Glomerular visceral epithelial cell (primary cell): ENCODE measurements around the gene DMXL2.
A peak's percentile ranks its signal among the peaks of the same experiment; 100 is the strongest.
"Not testable (repeated sequence)": the region's sequence is repeated elsewhere in the genome, so short reads cannot be mapped to it uniquely, and the experiment has no call there.

Experiments
- DNase-seq: peaks from one replicate; pipeline ENCODE4 v3.0.0-alpha.2; 2016; ENCODE audit errors: extremely low spot score

Gene DMXL2, protein sequence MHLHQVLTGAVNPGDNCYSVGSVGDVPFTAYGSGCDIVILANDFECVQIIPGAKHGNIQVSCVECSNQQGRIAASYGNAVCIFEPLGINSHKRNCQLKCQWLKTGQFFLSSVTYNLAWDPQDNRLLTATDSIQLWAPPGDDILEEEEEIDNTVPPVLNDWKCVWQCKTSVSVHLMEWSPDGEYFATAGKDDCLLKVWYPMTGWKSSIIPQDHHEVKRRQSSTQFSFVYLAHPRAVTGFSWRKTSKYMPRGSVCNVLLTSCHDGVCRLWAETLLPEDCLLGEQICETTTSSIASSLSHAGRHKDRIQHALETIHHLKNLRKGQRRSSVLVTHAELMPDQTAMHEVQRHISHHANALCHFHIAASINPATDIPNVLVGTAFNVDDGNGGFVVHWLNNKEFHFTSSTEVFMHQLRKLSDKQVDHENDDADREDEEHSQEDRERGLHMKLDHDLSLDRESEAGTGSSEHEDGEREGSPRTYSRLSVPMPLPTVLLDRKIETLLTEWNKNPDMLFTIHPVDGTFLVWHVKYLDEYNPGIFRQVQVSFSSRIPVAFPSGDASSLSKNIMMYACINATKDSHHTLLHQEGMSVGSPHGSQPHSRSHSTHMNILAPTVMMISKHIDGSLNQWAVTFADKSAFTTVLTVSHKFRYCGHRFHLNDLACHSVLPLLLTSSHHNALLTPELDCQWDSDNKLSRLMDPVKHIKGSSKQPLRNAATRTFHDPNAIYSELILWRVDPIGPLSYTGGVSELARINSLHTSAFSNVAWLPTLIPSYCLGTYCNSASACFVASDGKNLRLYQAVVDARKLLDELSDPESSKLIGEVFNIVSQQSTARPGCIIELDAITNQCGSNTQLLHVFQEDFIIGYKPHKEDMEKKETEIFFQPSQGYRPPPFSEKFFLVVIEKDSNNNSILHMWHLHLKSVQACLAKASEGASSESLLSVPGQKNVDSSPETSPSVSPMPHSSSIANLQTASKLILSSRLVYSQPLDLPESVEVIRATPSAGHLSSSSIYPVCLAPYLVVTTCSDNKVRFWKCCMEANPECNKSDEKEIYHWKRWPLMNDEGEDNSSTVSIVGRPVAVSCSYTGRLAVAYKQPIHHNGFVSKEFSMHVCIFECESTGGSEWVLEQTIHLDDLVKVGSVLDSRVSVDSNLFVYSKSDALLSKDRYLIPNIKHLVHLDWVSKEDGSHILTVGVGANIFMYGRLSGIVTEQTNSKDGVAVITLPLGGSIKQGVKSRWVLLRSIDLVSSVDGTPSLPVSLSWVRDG (N-terminal part only)

GRCh38 chr15:51622604-51623370, at the start of gene DMXL2:
Gene DMXL2 (minus strand): TSS chr15:51622771. CDS start chr15:51622545, 226 bp downstream.
- DNase-seq = peak; percentile 90

DNA sequence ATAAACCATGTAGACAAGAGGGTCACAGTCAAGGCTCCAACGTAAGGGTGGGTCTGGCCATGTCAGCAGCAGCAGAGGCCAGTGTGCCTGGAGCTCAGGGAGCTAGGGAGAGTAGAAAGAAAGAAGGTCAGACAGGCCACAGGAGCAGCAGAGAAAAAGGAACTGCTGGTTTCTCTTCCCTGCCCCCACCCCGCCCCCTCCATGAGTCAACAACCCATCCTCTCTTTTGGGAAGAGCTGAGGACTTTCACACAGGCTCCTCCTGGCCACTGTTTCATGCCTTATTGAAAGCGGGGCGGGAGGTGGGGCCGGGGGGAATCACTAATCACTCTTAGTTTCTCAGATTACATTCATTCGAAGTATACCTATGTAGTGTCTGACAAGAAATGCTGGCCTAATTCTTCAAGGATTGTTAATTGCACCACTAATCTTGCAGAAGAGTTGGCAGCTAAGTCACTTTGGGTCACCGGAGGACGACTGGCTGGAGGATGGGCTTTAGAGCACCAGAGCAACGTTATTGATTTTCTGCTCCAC, 49.6 kb upstream of the DMXL2 start:
- no peak for DNase-seq

GRCh38 chr15:51669381-51669780, 46.8 kb upstream of the DMXL2 start:
- DNase-seq = no peak

DNA sequence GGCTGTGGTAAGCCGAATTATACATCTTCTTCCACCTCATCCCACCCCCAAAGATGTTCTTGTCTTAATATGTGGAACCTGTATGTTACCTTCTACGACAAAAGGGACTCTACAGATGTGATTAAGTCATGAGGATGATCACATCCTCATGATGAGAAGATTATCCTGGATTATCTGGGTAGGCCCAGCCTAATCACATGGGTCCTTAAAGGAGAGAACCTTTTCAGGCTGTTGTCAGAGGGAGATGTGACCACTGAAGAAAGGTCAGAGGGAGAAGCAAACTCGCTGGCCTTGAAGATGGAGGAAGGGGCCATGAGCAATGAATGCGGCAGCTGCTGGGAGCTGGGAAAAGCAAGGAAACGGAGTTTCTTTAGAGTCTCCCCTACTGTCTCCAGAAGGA, 45.9 kb upstream of the DMXL2 start:
- no peak for DNase-seq

DNA sequence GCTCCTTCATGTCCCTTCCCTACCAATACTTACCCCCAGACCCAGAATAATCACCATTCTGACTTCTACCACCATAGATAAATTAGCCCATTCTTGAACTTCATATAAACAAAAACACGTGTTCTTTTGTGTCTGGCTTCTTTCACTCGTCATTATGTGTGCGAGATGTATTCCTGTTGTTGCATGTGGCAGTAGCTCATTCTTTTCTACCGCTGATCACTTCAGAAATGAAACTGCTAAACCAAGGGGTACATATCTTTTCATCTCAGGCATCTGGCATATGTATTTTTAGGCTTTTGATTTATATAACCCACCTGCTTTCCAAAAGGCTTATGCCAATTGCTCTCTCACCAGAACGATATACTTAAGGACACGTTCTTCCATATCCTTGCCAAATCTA, 44.9 kb upstream of the DMXL2 start:
- DNase-seq = no peak

DNA sequence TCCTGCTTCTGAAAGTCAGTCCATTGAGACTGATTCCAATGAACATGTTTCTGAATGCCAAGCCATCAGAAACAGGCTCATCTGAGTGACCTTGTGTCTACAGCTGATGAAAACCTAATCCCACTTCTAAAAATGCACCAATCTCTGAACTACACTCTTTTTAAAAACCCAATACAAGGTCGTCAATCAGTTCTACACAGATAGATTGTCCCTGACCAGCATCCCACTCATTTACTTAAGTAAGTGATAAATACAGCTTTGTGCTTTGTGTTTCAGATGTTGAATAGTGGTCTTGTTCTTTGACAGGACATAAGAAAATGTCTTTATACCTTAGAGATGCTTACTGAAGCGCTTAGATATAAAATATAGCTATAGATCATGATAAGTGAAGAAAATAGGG, 38.5 kb upstream of the DMXL2 start:
- no peak for DNase-seq

GRCh38 chr15:51658664-51659063, 36.1 kb upstream of the DMXL2 start:
- no peak for DNase-seq

DNA sequence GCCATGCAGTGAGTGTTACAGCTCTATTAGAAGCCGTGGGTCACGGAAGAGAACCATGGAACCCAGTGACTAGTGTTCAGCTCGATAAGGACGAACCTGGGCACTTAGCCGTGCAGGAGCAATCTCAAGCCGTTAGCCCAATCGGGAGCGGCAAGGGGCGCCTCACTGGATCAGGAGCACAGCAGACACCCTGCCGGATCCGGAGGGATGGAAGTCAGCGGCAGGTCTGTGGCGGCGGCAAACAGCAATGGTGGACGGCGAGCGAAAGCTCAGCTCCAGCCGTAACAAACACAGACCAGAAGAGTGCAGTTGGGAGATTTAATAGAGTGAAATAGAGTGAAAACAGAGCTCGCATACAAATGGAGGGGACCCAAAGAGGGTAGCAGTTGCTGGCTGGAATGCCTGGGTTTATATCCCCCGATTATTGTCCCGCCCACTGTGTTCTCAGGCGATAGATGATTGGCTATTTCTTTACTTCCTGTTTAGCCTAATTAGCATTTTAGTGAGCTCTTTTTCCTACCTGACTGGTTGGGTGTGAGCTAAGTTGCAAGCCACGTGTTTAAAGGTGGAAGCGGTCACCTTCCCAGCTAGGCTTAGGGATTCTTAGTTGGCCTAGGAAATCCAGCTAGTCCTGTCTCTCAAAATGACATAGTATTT, 33.0 kb upstream of the DMXL2 start:
- not testable (repeated sequence) for DNase-seq

DNA sequence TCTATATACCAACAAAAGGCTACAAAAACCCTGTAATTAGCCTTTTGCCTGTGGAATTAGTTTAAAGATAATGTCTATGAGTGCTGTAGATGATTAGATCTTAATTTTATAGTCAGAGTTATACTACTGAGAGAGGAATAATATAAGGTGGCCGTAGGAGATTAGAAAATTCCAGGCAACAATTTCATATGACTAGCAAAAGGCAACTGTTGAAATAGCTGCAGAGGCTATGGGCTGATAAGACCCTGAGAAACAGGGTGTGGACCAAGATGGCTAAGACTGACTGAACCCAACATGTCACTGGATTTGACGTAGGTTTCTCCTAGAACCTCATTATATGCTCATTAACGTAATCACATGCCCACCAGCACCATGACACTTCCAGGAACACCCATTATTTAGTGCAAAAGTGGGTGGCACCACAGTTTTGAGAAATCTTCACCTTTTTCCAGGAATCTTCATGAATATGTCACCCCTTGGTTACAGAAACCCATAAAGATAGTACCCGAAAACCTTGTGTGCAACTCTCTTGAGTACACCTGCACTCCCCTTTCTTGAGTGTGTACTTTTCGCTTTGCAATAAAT, 29.6 kb upstream of the DMXL2 start:
- no peak for DNase-seq

- peak; percentile 69 for DNase-seq
These were observed 27.3 kb upstream of the DMXL2 start for GRCh38 chr15:51649659-51650521.

GRCh38 chr15:51648643-51649042, 26.1 kb upstream of the DMXL2 start:
- DNase-seq = not testable (repeated sequence)

DNA sequence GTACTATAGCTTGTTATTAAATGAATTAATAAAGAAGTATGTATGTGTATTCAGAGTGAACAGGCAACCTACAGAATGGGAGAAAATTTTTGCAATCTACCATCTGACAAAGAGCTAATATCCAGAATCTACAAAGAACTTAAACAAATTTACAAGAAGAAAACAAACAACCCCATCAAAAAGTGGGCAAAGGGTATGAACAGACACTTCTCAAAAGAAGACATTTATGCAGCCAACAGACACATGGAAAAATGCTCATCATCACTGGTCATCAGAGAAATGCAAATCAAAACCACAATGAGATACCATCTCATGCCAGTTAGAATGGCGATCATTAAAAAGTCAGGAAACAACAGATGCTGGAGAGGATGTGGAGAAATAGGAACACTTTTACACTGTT, 25.5 kb upstream of the DMXL2 start:
- DNase-seq = not testable (repeated sequence)

- DNase-seq = peak; percentile 81
These were observed 24.6 kb upstream of the DMXL2 start for GRCh38 chr15:51647128-51647562.

DNA sequence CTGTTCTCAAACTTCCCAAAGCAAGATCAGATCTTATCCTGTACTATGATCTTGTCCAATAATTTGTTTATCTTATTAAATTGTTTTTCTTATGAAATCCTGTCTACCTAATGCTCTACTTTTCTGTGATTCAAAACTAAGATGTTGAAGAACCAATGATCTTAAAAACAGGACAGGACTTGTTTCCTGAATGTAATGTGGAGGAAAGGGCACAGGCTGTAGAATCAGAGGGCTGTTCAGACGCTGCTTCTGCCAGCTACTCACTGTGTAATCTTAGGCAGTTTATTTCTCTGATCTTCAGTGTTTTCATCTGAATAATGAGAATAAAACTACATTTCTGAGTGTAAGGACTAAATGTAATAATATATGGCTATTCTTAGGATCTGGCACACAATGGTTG, 20.1 kb upstream of the DMXL2 start:
- DNase-seq = no peak

GRCh38 chr15:51641490-51642130, 19.0 kb upstream of the DMXL2 start:
- DNase-seq = no peak

- DNase-seq = no peak
These were observed 12.1 kb upstream of the DMXL2 start for GRCh38 chr15:51634591-51635198.

- DNase-seq = no peak
These were observed 7.0 kb upstream of the DMXL2 start for GRCh38 chr15:51629612-51630011.

DNA sequence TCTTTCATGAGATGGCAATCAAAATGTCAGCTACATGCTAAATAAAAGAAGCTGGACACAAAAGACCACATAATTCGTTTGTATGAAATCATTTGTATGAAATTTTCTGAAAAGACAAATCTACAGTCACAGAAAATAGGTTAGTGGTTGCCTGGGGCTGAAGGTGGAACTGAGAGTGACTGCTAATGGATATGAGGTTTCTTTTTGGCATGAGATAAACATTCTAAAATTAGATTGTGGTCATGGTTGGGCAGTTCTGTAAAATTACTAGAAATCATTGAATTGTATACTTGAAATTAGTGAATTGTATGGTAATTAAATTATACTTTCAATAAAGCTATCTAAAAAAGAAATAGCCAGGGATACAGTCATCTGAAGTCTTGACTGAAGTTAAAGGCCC, 2.7 kb upstream of the DMXL2 start:
- no peak for DNase-seq
